ENCODE measurements around the gene YBEY. TPM values are rescaled to one million over a fixed set of nuclear protein-coding genes. Genes with fewer than 3 reads are reported as not detected.
A peak's percentile ranks its signal among the peaks of the same experiment; 100 is the strongest.

YBEY gene
- polyA plus RNA-seq, 3 donors: 4.1 to 8.6 (median 5.2) TPM

GRCh38 chr21:46248422-46248782 lies 37.7 kb upstream of the YBEY start:
- Histone ChIP-seq H3K27ac (ENCODE audit: low read depth in 1 of 2, low read length in 2 of 2) (peak overlapping the region in 1 of 2 donors; percentile 3), H2AFZ (ENCODE audit: insufficient read depth, low read depth, low read length, poor library complexity, severe bottlenecking) (no peak overlapping the region), H3K79me2 (ENCODE audit: insufficient read depth, low read length) (no peaks in the 10 kb centered on the region), H3K4me3 (replicated peaks in 1 of 3; ENCODE audit: low read depth in 2 of 3, low read length in 3 of 3) (no peak overlapping the region), H3K9ac (ENCODE audit: insufficient read depth, low read length, poor library complexity, severe bottlenecking) (no peak overlapping the region), H3K27me3 (ENCODE audit: control insufficient read depth in 2 of 2, insufficient read depth in 2 of 2, low read length in 2 of 2) (no peaks in the 10 kb centered on the region), H3K4me1 (ENCODE audit: control insufficient read depth in 1 of 2, insufficient read depth in 2 of 2, low read length in 2 of 2) (no peaks in the 10 kb centered on the region), H3K9me3 (replicated peaks in 1 of 2; ENCODE audit: control insufficient read depth in 1 of 2, insufficient read depth in 1 of 2, low read length in 2 of 2) (no peaks in the 10 kb centered on the region), H3K36me3 (replicated peaks in 1 of 2; ENCODE audit: control insufficient read depth in 1 of 2, insufficient read depth in 2 of 2, low read length in 2 of 2) (peaks cover 92 to 99% of the 10 kb centered on the region in 2 donors), H4K20me1 (ENCODE audit: insufficient read depth, low read length) (no peaks in the 10 kb centered on the region), H3K4me2 (replicated peaks; ENCODE audit: extremely low read depth, low read length, poor library complexity, severe bottlenecking) (no peak overlapping the region)
- H3K4me1 Mint-ChIP-seq: peaks cover 2% of the 10 kb centered on the region
- DNase-seq: no peak
- H3K36me3 Mint-ChIP-seq: peaks cover 90 to 98% of the 10 kb centered on the region in 2 donors
- H3K4me3 Mint-ChIP-seq: no peak overlapping the region
- H3K27ac Mint-ChIP-seq: peak overlapping the region in 2 of 7 donors; percentile 46 to 65
- intact Hi-C loops (cut with micrococcal nuclease): no loop called here
- WGBS (ENCODE audit: insufficient coverage): no CpG with 5 or more reads among the region's 1 CpG
- peaks cover 0 to 2% (median 1%) of the 10 kb centered on the region in 3 donors for H3K27me3 Mint-ChIP-seq (ENCODE audit: low read depth in 3 of 3)
- H3K9me3 Mint-ChIP-seq: peaks cover 0 to 3% (median 0%) of the 10 kb centered on the region in 7 donors
- no peak for TF ChIP-seq CTCF (IDR thresholded peaks at IDR 0.05)

GRCh38 chr21:46248827-46249226 lies 37.3 kb upstream of the YBEY start:
- Mint-ChIP-seq H3K9me3 (peaks cover 0 to 3% (median 0%) of the 10 kb centered on the region in 7 donors), H3K4me1 (peaks cover 3% of the 10 kb centered on the region), H3K27me3 (ENCODE audit: low read depth in 3 of 3) (peaks cover 0 to 2% (median 1%) of the 10 kb centered on the region in 3 donors), H3K4me3 (no peak overlapping the region), H3K36me3 (peaks cover 90 to 98% of the 10 kb centered on the region in 2 donors), H3K27ac (peak overlapping the region in 2 of 7 donors; percentile 13 to 39)
- Histone ChIP-seq H4K20me1 (ENCODE audit: insufficient read depth, low read length) (no peaks in the 10 kb centered on the region), H3K4me3 (replicated peaks in 1 of 3; ENCODE audit: low read depth in 2 of 3, low read length in 3 of 3) (no peak overlapping the region), H3K9me3 (replicated peaks in 1 of 2; ENCODE audit: control insufficient read depth in 1 of 2, insufficient read depth in 1 of 2, low read length in 2 of 2) (no peaks in the 10 kb centered on the region), H3K4me2 (replicated peaks; ENCODE audit: extremely low read depth, low read length, poor library complexity, severe bottlenecking) (no peak overlapping the region), H3K79me2 (ENCODE audit: insufficient read depth, low read length) (no peaks in the 10 kb centered on the region), H3K36me3 (replicated peaks in 1 of 2; ENCODE audit: control insufficient read depth in 1 of 2, insufficient read depth in 2 of 2, low read length in 2 of 2) (peaks cover 92 to 99% of the 10 kb centered on the region in 2 donors), H2AFZ (ENCODE audit: insufficient read depth, low read depth, low read length, poor library complexity, severe bottlenecking) (no peak overlapping the region), H3K27ac (ENCODE audit: low read depth in 1 of 2, low read length in 2 of 2) (no peak overlapping the region), H3K27me3 (ENCODE audit: control insufficient read depth in 2 of 2, insufficient read depth in 2 of 2, low read length in 2 of 2) (no peaks in the 10 kb centered on the region), H3K9ac (ENCODE audit: insufficient read depth, low read length, poor library complexity, severe bottlenecking) (no peak overlapping the region), H3K4me1 (ENCODE audit: control insufficient read depth in 1 of 2, insufficient read depth in 2 of 2, low read length in 2 of 2) (no peaks in the 10 kb centered on the region)
- TF ChIP-seq CTCF (IDR thresholded peaks at IDR 0.05): no peak
- 100% methylated on average over 1 of the region's 2 CpGs for WGBS (ENCODE audit: insufficient coverage)
- DNase-seq: no peak
- intact Hi-C loops (cut with micrococcal nuclease): no loop called here

All from CD14-positive monocyte (primary cell).